SK-N-SH (cell line): ENCODE data around the gene COL4A2.
A peak's percentile ranks its signal among the peaks of the same experiment; 100 is the strongest.

ENCODE experiments used
- CHD2 ChIP-seq: fragments of 150-350 bp; IDR thresholded peaks from 2 replicates; pipeline ENCODE4 v1.6.1; 2018; ENCODE audit warnings: low read length; ENCODE audit not compliant: partially characterized antibody
- CTCF ChIP-seq: fragments of 200-600 bp; sonication (generic); IDR thresholded peaks from 2 replicates; pipeline ENCODE4 v1.6.1; 2017; ENCODE audit warnings: antibody characterized with exemption, mild to moderate bottlenecking, moderate library complexity
- EZH2phosphoT487 ChIP-seq: fragments of 200-600 bp; sonication (generic); IDR thresholded peaks from 2 replicates; pipeline ENCODE4 v1.6.1; 2017; ENCODE audit warnings: low read depth, mixed run types, mild to moderate bottlenecking, antibody characterized with exemption, moderate library complexity, borderline replicate concordance
- FOXJ3 ChIP-seq: sonication (generic); formaldehyde crosslinking; IDR thresholded peaks from 2 replicates; pipeline ENCODE4 v1.5.1; 2020; ENCODE audit warnings: mild to moderate bottlenecking, missing genetic modification reagents
- JUND ChIP-seq: IDR thresholded peaks from 2 replicates; pipeline ENCODE4 v1.4.0; 2012
- PBX3 ChIP-seq: IDR thresholded peaks from 2 replicates; pipeline ENCODE4; 2012
- POLR2AphosphoS5 ChIP-seq: IDR thresholded peaks from 2 replicates; pipeline ENCODE4 v1.6.1; 2012; ENCODE audit warnings: low read depth, low read length
- RXRA ChIP-seq: IDR thresholded peaks from 2 replicates; pipeline ENCODE4 v1.4.0; 2012; ENCODE audit warnings: low read depth, mild to moderate bottlenecking, borderline replicate concordance
- TCF12 ChIP-seq: IDR thresholded peaks from 2 replicates; pipeline ENCODE4 v1.4.0; 2012
- USF1 ChIP-seq: IDR thresholded peaks from 2 replicates; pipeline ENCODE4 v1.4.0; 2012; ENCODE audit warnings: low read depth, borderline replicate concordance
- YY1 ChIP-seq: IDR thresholded peaks from 2 replicates; pipeline ENCODE4 v1.4.0; 2012; ENCODE audit warnings: low read depth, mild to moderate bottlenecking
- ZBTB33 ChIP-seq: IDR thresholded peaks from 2 replicates; pipeline ENCODE4 v1.4.0; 2012; ENCODE audit warnings: low read depth, borderline replicate concordance

- TF ChIP-seq POLR2AphosphoS5 = no peak
- no peak for TF ChIP-seq EZH2phosphoT487
- TF ChIP-seq CTCF = no peak
- TF ChIP-seq PBX3 = no peak
- TF ChIP-seq RXRA = no peak
- TF ChIP-seq TCF12 = peak; percentile 13; the same call in 1 of the 2 replicates
- no peak for TF ChIP-seq USF1
- no peak for TF ChIP-seq ZBTB33
- no peak for TF ChIP-seq CHD2
- no peak for TF ChIP-seq FOXJ3
- TF ChIP-seq YY1 = no peak
- no peak for TF ChIP-seq JUND
Measured at GRCh38 chr13:110382229-110382628, 75.1 kb downstream of the COL4A2 start.
